PFSK-1 (cell line): ENCODE data around the gene IGFBP2.

ENCODE experiments used
- FOXP2 ChIP-seq: optimal IDR thresholded peaks from 2 replicates; pipeline ENCODE3; 2011; ENCODE audit warnings: borderline replicate concordance, control low read depth, inconsistent platforms; ENCODE audit not compliant: insufficient read depth; ENCODE audit errors: extremely low read length, extremely low read depth
- POLR2AphosphoS5 ChIP-seq: IDR thresholded peaks from 2 replicates; pipeline ENCODE4 v1.6.1; 2012; ENCODE audit warnings: low read depth, mild to moderate bottlenecking, control low read depth, low read length, moderate library complexity
- REST ChIP-seq, 2 experiments: IDR thresholded peaks; 2 replicates each; pipeline versions ENCODE4 v1.6.1 to v1.8.0; 2011 to 2012; ENCODE audit warnings: low read depth in 2 of 2, low read length in 2 of 2, control low read depth in 1 of 2, inconsistent platforms in 1 of 2, mild to moderate bottlenecking in 1 of 2, moderate library complexity in 1 of 2; ENCODE audit not compliant: insufficient read depth in 1 of 2
- SIN3A ChIP-seq: IDR thresholded peaks from 2 replicates; pipeline ENCODE4 v1.6.1; 2012; ENCODE audit warnings: mild to moderate bottlenecking, low read length, moderate library complexity, borderline replicate concordance; ENCODE audit not compliant: insufficient read depth
- TAF1 ChIP-seq: IDR thresholded peaks from 2 replicates; pipeline ENCODE4 v1.6.1; 2012; ENCODE audit warnings: low read length, control low read depth, borderline replicate concordance; ENCODE audit not compliant: insufficient read depth

DNA sequence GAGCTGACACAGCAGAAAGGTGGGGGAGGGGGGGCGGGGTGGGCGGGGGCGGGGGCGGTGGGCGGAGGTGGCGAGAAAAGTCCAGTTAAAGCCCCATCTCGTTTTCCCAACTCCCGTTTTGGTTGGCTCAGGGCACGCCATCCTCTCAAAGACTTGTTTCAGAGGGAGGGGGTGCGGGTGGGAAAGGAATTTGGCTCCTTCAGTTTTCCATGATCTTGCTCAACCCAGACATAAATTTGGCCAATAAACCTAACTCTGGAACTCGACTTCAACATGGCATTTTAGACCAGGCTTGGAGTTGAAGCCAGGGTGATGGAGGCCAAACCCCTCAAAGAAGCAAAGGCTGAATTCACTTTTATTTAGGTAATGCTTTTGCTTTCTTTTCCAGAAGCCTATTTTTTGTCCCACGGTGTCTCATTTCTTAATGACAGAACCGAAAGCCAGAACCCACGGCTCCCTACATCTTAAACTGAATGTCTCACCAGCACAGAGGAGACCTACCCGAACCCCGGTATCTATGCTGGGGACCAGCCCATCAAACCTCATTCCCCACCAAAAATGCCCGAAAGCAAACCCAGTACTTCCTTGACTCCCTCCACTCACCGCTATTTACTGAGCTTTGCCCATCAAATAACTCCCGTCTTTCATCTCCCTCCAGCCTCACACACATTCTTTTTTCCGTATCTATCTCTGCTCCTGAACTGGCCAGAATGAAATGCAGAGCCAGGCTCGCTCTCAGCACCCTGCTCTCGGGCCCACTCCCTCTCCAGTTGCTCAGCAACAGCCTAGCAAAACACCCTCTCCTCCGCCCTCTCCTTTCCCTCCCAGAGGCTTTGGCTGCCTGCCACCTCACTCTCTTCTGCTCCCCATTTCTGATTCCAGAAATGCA lies 57.9 kb downstream of the IGFBP2 start:
- TF ChIP-seq TAF1 (no peak), SIN3A (no peak), REST (IDR thresholded peaks at IDR 0.05; ENCODE audit: insufficient read depth in 1 of 2, low read depth in 2 of 2, low read length in 2 of 2) (no peak), POLR2AphosphoS5 (no peak), FOXP2 (no peak)
